Activated naive CD4-positive, alpha-beta T cell treated with anti-CD3 and anti-CD28 coated beads for 36 hours (primary cell): ENCODE results near the gene ICA1L. TPM values are rescaled to one million over a fixed set of nuclear protein-coding genes. Genes with fewer than 3 reads are reported as not detected.
"Not testable (repeated sequence)": the region's sequence is repeated elsewhere in the genome, so short reads cannot be mapped to it uniquely, and the experiment has no call there.

Source experiments
- CTCF ChIA-PET: fragments of 350-600 bp; sonication (Branson Sonifier 250); formaldehyde crosslinking; loops from one replicate; lab custom pipeline; 2021; ENCODE audit warnings: antibody characterized with exemption; lab: Charles Lee
- DNase-seq: peaks from one replicate; pipeline ENCODE4 v3.0.0-alpha.2; 2020
- H3K27ac Mint-ChIP-seq: one replicate; pipeline ENCODE4 v1.8.0; 2021; ENCODE audit warnings: mild to moderate bottlenecking, mixed read lengths
- H3K27me3 Mint-ChIP-seq: one replicate; pipeline ENCODE4 v1.8.0; 2021; ENCODE audit warnings: low read depth, mixed read lengths
- H3K36me3 Mint-ChIP-seq: one replicate; pipeline ENCODE4 v1.8.0; 2021; ENCODE audit warnings: low read depth, mixed read lengths
- H3K4me1 Mint-ChIP-seq: one replicate; pipeline ENCODE4 v1.8.0; 2021; ENCODE audit warnings: low read depth, mixed read lengths
- H3K4me3 Mint-ChIP-seq: one replicate; pipeline ENCODE4 v1.8.0; 2021; ENCODE audit warnings: mild to moderate bottlenecking, moderate library complexity, mixed read lengths
- H3K9me3 Mint-ChIP-seq: one replicate; pipeline ENCODE4 v1.8.0; 2021; ENCODE audit warnings: mixed read lengths
- intact Hi-C: fragments of 100-400 bp; cut with micrococcal nuclease; formaldehyde crosslinking; loops from one replicate; pipeline ENCODE4 v1.15.1; 2023
- total RNA-seq, 2 experiments: library from RNA; stranded (reverse); gene quantifications; one replicate each; pipeline ENCODE4 v1.2.3, GENCODE V29; 2021

The ICA1L gene
- total RNA-seq, 2 experiments from 2014 or later, result 5.1 to 5.7 TPM

DNA sequence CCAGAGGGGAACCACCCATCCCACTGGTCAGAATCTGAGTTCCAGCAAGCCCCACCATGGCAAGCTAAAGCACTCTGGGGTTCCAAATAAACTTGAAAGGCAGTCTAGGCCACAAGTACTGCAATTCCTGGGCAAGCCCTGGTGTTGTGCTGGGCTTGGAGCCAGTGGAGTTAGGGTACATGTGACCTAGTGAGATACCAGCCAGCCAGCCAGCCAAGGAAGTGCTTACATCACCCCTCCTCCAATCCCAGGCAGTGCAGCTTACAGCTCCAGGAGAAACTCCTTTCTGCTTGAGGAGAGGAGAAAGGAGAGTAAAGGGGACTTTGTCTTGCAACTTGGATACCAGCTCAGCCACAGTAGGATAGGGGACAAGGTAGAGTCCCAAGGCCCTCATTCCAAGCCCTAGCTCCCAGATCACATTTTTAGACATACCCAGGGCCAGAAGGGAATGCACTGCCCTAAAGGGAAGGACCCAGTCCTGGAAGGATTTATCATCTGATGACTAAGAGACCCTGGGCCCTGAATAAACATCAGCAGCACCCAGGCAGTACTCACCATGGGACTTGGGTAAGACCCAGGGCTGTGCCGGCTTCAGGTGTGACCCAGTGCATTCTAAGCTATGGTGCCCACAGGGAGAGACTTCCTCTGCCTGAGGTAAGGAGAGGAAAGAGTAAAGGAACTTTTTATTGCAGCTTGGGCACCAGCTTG lies 64.0 kb downstream of the ICA1L start:
- peaks cover 10% of the 10 kb centered on the region for H3K36me3 Mint-ChIP-seq
- not testable (repeated sequence) for H3K27ac Mint-ChIP-seq

DNA sequence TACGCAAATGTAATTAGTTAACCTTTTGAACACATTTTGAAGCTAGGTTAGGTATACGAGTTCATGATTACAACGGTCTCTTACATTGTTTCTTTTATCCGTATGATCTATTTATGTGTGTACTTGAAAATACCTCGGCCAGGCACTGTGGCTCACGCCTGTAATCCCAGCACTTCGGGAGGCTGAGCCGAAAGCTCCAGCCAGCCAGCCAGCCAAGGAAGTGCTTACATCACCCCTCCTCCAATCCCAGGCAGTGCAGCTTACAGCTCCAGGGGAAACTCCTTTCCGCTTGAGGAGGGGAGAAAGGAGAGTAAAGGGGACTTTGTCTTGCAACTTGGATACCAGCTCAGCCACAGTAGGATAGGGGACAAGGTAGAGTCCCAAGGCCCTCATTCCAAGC lies 65.7 kb downstream of the ICA1L start:
- H3K27me3 Mint-ChIP-seq, DNase-seq, H3K9me3 Mint-ChIP-seq, H3K36me3 Mint-ChIP-seq, intact Hi-C loops, H3K4me1 Mint-ChIP-seq, H3K4me3 Mint-ChIP-seq, H3K27ac Mint-ChIP-seq: not testable (repeated sequence)
- CTCF ChIA-PET, result interaction anchor here (0.8 kb wide), 1 partner anchor 11 kb away, joined by 3 read pairs; no protein-coding TSS in a partner anchor

More for the DNA sequence above, 64.0 kb downstream of the ICA1L start:
- CTCF ChIA-PET, result interaction anchor here (0.6 kb wide), 2 partner anchors 14 to 41 kb away, joined by 3 to 5 read pairs; no protein-coding TSS in a partner anchor
- H3K4me1 Mint-ChIP-seq, H3K4me3 Mint-ChIP-seq, H3K9me3 Mint-ChIP-seq, intact Hi-C loops, DNase-seq, H3K27me3 Mint-ChIP-seq: not testable (repeated sequence)

DNA sequence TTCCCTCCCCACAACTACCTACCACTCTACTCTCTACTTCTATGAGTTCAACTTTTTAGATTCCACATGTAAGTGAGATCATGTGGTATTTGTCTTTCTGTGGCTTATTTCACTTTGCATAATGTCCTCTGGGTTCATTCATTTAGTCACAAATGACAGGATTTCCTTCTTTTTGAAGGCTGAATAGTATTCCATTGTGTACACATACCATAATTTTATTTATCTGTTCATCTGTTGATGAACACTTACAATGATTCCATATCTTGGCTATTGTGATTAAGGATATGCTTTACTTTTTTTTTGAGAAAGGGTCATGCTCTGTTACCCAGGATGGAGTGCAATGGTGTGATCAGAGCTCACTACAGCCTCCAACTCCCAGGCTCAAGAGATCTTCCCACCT lies 73.6 kb downstream of the ICA1L start:
- DNase-seq, result no peak
- Mint-ChIP-seq H3K4me3 (no peak overlapping the region), H3K4me1 (no peaks in the 10 kb centered on the region), H3K27me3 (no peaks in the 10 kb centered on the region), H3K27ac (no peak overlapping the region), H3K36me3 (peaks cover 15% of the 10 kb centered on the region), H3K9me3 (peaks cover 5% of the 10 kb centered on the region)
- CTCF ChIA-PET, result no interaction called here
- intact Hi-C loops, result no loop called here

DNA sequence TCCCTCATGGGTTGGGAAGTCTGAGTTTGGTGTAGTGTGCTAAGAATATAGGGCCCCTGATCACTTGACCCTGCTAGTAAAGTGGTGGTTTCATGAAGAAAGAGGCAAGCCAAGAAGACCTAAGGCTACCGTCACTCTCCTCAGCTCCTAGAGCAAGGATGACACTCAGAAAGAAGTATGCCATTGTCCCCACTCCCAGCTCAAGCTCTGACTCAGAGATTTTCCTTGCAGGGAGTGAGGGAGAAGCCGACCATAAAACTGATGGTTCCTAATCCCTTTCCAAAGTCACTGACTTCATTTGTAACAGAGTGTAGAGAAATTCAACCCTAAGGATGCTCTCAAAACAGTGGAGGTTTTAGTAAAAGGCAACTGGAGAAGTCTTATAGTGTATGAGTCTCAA lies 80.9 kb downstream of the ICA1L start:
- DNase-seq, result no peak
- H3K4me3 Mint-ChIP-seq, result no peak overlapping the region
- intact Hi-C loops, result no loop called here
- H3K36me3 Mint-ChIP-seq, result peaks cover 18% of the 10 kb centered on the region
- no peaks in the 10 kb centered on the region for H3K4me1 Mint-ChIP-seq
- no peak overlapping the region for H3K27ac Mint-ChIP-seq
- CTCF ChIA-PET, result interaction anchor here (0.6 kb wide), 1 partner anchor 374 kb away, joined by 3 read pairs; no protein-coding TSS in a partner anchor
- H3K27me3 Mint-ChIP-seq, result no peaks in the 10 kb centered on the region
- no peaks in the 10 kb centered on the region for H3K9me3 Mint-ChIP-seq

DNA sequence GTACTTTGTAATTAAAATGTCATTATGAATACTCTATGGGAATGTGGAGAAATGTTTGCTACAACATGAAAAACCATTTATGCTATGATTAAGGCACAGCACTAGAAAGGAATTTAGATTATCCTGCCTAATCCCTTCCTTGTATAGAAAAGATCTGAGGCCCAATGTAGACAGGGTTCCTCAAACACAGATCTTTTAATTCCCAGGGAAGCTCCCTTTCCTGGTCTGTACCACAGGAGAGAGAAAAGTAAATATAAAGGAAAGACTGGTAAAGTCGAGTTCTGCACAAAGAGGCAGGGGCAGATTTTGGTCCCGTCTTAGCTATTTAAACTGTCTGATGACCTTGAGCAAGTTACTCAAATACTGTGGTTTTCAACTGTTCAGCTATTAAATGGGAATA lies 84.7 kb downstream of the ICA1L start:
- CTCF ChIA-PET, result no interaction called here
- Mint-ChIP-seq H3K27ac (no peak overlapping the region), H3K9me3 (no peaks in the 10 kb centered on the region), H3K36me3 (peaks cover 18% of the 10 kb centered on the region), H3K4me1 (no peaks in the 10 kb centered on the region), H3K4me3 (no peak overlapping the region), H3K27me3 (no peaks in the 10 kb centered on the region)
- intact Hi-C loops, result no loop called here
- no peak for DNase-seq

DNA sequence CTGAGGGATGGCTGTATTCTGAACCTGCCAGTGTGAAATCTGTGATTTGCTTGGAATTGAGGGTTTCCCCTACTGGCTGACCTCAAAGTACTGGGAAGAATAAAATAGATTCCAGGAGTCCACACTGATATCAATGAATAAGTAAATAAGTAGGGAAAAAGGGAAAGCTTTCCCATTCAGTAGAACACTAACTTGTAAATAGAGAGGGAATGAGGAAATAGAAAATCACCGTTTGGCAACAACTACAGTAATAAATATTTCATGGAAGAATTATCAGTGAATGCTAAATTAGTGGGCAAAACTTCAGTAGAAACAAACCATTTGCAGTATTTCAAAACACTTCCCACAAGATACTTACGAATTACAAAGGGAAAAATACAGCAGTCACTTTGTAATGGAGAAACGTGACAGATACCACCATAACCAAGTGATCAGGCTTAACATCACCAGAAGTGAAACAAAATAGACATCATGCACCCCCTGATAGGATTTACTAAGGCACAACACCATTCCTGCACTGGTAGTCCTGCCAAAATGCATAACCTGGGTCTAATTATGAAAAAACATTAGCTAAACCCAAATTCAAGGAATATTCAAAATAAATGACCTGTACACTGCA lies 88.5 kb downstream of the ICA1L start:
- H3K27ac Mint-ChIP-seq, result no peak overlapping the region

DNA sequence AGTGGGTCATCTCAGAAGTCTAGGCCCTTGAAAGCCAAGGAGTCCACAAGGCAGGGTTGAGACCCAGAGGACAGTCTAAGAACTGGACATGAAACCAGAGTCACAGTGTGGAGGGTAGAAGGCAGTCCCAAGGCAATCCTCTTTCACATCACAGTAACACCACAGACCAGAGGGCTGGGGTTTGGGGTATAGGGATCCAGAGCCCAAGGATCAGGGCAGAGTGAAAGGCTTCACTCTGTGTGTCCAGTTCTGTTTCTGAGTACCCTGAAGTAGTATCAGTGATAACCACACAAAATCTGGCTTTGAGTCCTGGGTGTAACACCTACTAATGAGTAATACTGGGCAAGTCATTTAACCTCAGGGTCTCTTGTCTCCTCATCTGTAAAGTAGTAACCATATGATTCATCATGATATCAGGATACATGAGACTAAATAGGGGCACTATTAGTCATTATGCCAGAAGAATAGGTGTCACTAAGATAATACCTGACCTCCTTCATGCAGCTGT lies 91.0 kb downstream of the ICA1L start:
- Mint-ChIP-seq H3K36me3 (peaks cover 21% of the 10 kb centered on the region), H3K27ac (no peak overlapping the region), H3K4me1 (peaks cover 15% of the 10 kb centered on the region), H3K4me3 (no peak overlapping the region), H3K9me3 (no peaks in the 10 kb centered on the region), H3K27me3 (no peaks in the 10 kb centered on the region)
- CTCF ChIA-PET, result no interaction called here
- intact Hi-C loops, result loop anchor here (1.0 to 2.0 kb wide), 4 partner anchors 30 to 952 kb away; no protein-coding TSS in a partner anchor
- DNase-seq, result peak; percentile 18

More for the DNA sequence above, 88.5 kb downstream of the ICA1L start:
- CTCF ChIA-PET, result no interaction called here
- Mint-ChIP-seq H3K4me3 (no peak overlapping the region), H3K9me3 (no peaks in the 10 kb centered on the region), H3K36me3 (peaks cover 21% of the 10 kb centered on the region), H3K4me1 (peaks cover 15% of the 10 kb centered on the region), H3K27me3 (no peaks in the 10 kb centered on the region)
- no peak for DNase-seq
- intact Hi-C loops, result no loop called here

DNA sequence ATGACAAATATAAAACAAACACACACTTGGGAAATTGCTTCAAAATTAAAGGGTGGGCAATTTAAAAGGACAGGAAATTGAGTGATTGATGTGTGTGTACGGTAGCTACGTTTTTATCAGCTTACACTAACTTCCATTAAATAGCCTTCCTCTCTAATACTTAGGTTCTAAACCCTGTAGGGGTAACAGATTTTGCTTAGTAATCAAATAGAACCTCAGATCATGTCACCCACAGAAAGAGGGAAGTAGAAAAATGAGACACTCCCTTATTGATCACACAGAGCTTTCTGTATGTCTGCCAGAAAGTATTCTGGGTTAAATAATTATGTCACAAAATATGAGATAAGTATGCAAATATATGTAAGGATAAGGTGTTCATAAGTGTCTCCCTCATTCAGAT lies 93.3 kb downstream of the ICA1L start:
- Mint-ChIP-seq H3K9me3 (no peaks in the 10 kb centered on the region), H3K36me3 (peaks cover 29% of the 10 kb centered on the region), H3K27ac (no peak overlapping the region), H3K4me3 (no peak overlapping the region), H3K4me1 (peaks cover 15% of the 10 kb centered on the region), H3K27me3 (no peaks in the 10 kb centered on the region)
- no peak for DNase-seq
- CTCF ChIA-PET, result interaction anchor here (0.7 kb wide), 1 partner anchor 319 kb away, joined by 3 read pairs; no protein-coding TSS in a partner anchor
- intact Hi-C loops, result no loop called here

DNA sequence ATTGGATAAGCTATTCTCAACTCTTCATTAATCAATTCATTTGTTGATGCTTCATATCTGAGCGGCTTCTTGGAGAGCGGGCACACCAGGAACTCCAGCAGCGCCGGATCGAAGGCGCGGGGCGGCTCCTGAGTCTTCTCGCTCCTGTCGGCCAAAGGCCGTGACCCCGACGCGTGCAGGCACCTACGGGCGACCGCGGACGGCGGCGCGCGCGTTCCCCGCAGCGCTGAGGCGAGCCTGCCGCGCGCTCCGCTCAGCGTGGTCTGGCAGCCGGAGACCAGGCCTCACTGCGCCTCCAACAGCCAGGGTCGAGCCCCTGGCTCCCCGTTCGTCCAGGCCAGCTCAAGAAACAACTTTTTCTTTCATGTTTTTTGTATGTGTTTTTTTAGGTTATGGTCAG lies 97.5 kb downstream of the ICA1L start:
- H3K4me1 Mint-ChIP-seq, result peaks cover 3% of the 10 kb centered on the region
- H3K27ac Mint-ChIP-seq, result no peak overlapping the region
- DNase-seq, result no peak
- H3K27me3 Mint-ChIP-seq, result no peaks in the 10 kb centered on the region
- intact Hi-C loops, result no loop called here
- H3K9me3 Mint-ChIP-seq, result no peaks in the 10 kb centered on the region
- CTCF ChIA-PET, result no interaction called here
- H3K36me3 Mint-ChIP-seq, result peaks cover 20% of the 10 kb centered on the region
- H3K4me3 Mint-ChIP-seq, result no peak overlapping the region

DNA sequence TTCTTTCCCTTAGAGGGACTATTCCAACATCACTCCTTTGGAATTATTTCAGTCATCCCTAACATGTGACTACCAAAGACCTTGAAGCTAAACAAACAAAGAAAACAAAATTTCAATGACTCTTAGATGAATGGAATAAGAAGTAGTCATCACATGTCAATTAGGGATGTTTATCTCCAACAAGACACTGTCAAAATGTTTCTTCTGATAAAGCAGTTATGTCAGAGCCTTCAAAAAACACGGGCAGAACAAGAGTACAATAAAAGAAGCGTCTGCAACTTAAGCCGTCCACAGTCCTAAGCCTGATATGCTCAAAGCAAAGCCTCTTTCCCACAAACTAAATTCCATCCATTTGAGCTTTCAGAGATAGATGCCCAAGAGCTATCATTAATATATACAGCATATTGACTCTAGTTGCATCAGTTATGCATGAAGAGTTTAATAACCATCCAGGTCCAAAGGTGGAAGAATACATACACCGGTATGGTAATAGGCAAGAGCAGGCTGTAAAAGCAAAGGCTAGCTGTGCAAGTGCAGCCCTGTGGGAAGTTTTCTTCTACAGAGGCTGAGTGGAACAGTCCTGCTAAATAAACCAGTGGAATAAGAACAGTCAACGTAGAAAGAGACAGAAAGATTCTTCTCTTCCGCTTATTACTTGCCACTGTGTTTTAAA lies 98.1 kb downstream of the ICA1L start:
- CTCF ChIA-PET, result no interaction called here
- no peaks in the 10 kb centered on the region for H3K9me3 Mint-ChIP-seq
- peaks cover 3% of the 10 kb centered on the region for H3K4me1 Mint-ChIP-seq
- no peak overlapping the region for H3K27ac Mint-ChIP-seq
- no peak for DNase-seq
- intact Hi-C loops, result no loop called here
- no peaks in the 10 kb centered on the region for H3K27me3 Mint-ChIP-seq
- H3K36me3 Mint-ChIP-seq, result peaks cover 19% of the 10 kb centered on the region
- no peak overlapping the region for H3K4me3 Mint-ChIP-seq

DNA sequence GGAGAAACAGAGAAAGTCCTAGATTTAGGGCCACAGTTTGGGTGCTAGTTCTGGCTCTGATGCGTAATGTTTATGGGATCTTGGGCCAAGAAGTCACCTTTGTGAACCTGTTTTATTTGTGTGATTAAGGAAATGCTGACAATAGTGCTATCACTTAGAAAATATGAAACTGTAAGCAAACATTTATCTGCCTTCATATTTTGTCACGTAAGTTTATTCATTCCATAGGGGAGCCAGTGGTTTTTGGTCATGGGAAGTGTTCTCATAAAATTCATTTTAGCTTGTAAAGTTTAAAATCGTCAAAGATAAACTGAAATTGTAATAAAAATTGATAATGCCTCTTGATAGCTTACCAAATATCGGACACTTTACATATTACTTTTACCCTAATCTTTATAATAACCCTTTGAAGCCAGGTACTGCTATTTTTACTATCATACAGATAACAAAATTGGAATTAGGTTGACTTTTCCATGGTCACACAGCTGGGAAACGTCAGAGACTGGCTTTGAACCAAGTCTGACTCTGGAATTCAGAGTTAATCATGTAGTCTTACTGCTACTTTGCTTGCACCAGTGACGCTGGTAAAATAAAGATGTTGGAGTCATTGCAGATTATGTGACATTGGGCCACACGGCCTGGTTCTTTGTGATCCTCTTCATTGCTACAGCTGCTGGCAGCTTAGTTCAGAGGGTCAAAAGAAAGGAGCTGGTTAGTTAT lies 99.7 kb downstream of the ICA1L start:
- peaks cover 10% of the 10 kb centered on the region for H3K4me1 Mint-ChIP-seq
- peaks cover 14% of the 10 kb centered on the region for H3K36me3 Mint-ChIP-seq
- H3K4me3 Mint-ChIP-seq, result no peak overlapping the region
- no peak for DNase-seq
- H3K27ac Mint-ChIP-seq, result no peak overlapping the region
- intact Hi-C loops, result no loop called here
- H3K27me3 Mint-ChIP-seq, result no peaks in the 10 kb centered on the region
- CTCF ChIA-PET, result interaction anchor here (1.8 kb wide), 1 partner anchor 183 kb away, joined by 3 read pairs; no protein-coding TSS in a partner anchor
- H3K9me3 Mint-ChIP-seq, result no peaks in the 10 kb centered on the region

DNA sequence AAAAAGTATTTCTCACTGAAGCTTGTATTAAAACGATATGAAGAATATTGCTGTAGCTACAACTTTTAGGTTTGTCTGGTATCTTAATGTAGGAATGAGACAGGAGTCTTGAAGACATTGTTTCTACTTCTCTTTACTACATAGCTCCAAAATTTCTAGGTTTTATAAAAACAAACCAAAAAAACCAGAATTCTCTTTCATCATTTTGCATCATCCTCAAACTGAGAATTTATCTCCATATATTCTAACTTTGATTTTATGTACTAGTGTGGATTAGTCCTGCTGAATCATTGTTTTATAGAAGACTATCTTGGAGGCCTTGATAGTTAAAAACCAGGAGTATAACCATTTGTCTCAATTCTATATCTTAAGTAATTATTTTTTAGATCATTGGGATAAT lies 100.2 kb downstream of the ICA1L start:
- Mint-ChIP-seq H3K9me3 (no peaks in the 10 kb centered on the region), H3K36me3 (peaks cover 15% of the 10 kb centered on the region), H3K27ac (no peak overlapping the region), H3K4me3 (no peak overlapping the region), H3K27me3 (no peaks in the 10 kb centered on the region), H3K4me1 (peaks cover 10% of the 10 kb centered on the region)
- intact Hi-C loops, result no loop called here
- CTCF ChIA-PET, result interaction anchor here (0.6 to 1.8 kb wide), 3 partner anchors 63 to 182 kb away, joined by 3 to 4 read pairs (median 3); no protein-coding TSS in a partner anchor
- DNase-seq, result no peak
